Ramos (cell line): ENCODE data around the gene CUX1.

Experiments used
- in situ Hi-C: fragments of 300-500 bp; cut with MboI; formaldehyde crosslinking; loops from one replicate; pipeline ENCODE4 v1.14.3; 2022; ENCODE audit warnings: low sequenced_read_pairs; ENCODE audit not compliant: unreplicated experiment

The CUX1 gene

GRCh38 chr7:101964680-101965452, 147.4 kb downstream of the CUX1 start:
- in situ Hi-C loops: no loop called here

GRCh38 chr7:101968720-101969466, 151.5 kb downstream of the CUX1 start:
- in situ Hi-C loops: no loop called here

GRCh38 chr7:101969997-101970585, 152.7 kb downstream of the CUX1 start:
- in situ Hi-C loops: no loop called here

GRCh38 chr7:101970801-101971200, 153.4 kb downstream of the CUX1 start:
- in situ Hi-C loops: no loop called here

- in situ Hi-C loops: no loop called here
These were observed 154.0 kb downstream of the CUX1 start for GRCh38 chr7:101971457-101971856.

- in situ Hi-C loops: no loop called here
These were observed 155.2 kb downstream of the CUX1 start for GRCh38 chr7:101972627-101973026.

GRCh38 chr7:101973130-101973529, 155.7 kb downstream of the CUX1 start:
- in situ Hi-C loops: no loop called here

GRCh38 chr7:101974393-101974792, 157.0 kb downstream of the CUX1 start:
- in situ Hi-C loops: no loop called here

- in situ Hi-C loops: no loop called here
These were observed 157.6 kb downstream of the CUX1 start for GRCh38 chr7:101975046-101975445.

- in situ Hi-C loops: no loop called here
These were observed 159.0 kb downstream of the CUX1 start for GRCh38 chr7:101976411-101976810.

- in situ Hi-C loops: no loop called here
These were observed 159.8 kb downstream of the CUX1 start for GRCh38 chr7:101977249-101977648.

- in situ Hi-C loops: no loop called here
These were observed 161.3 kb downstream of the CUX1 start for GRCh38 chr7:101978683-101979082.

- in situ Hi-C loops: loop anchor here (10.0 kb wide), 1 partner anchor 238 kb away; no protein-coding TSS in a partner anchor
These were observed 165.9 kb downstream of the CUX1 start for GRCh38 chr7:101983147-101983811.

- in situ Hi-C loops: loop anchor here (10.0 kb wide), 1 partner anchor 240 kb away; no protein-coding TSS in a partner anchor
These were observed 166.9 kb downstream of the CUX1 start for GRCh38 chr7:101984133-101984879.

GRCh38 chr7:101985057-101985902, 167.9 kb downstream of the CUX1 start:
- in situ Hi-C loops: loop anchor here (10.0 kb wide), 1 partner anchor 240 kb away; no protein-coding TSS in a partner anchor

- in situ Hi-C loops: loop anchor here (10.0 kb wide), 1 partner anchor 241 kb away; no protein-coding TSS in a partner anchor
These were observed 168.7 kb downstream of the CUX1 start for GRCh38 chr7:101985903-101986734.

- in situ Hi-C loops: loop anchor here (10.0 kb wide), 1 partner anchor 243 kb away; no protein-coding TSS in a partner anchor
These were observed 170.1 kb downstream of the CUX1 start for GRCh38 chr7:101987494-101987893.

GRCh38 chr7:101988060-101988459, 170.6 kb downstream of the CUX1 start:
- in situ Hi-C loops: loop anchor here (10.0 kb wide), 1 partner anchor 243 kb away; no protein-coding TSS in a partner anchor
